Left lung (tissue), 10 donors: ENCODE measurements around the gene SERINC2. TPM values are rescaled to one million over a fixed set of nuclear protein-coding genes. Genes with fewer than 3 reads are reported as not detected.

ENCODE experiments used
- ATAC-seq: fragments of 200-7000 bp; cut with Tn5 transposase; one replicate; pipeline ENCODE4 v1.9.1; 2020; ENCODE audit warnings: moderate library complexity
- DNase-seq, 4 donors: peaks; one replicate each; pipeline ENCODE4 v3.0.0-alpha.2; 2013 to 2020
- H3K27ac ChIP-seq, 2 donors: fragments of 200-600 bp; sonication (generic) in 1 of 2; one replicate each; pipeline versions ENCODE4 v1.5.0 to v1.8.0; 2020 to 2021
- H3K27me3 ChIP-seq, 2 donors: fragments of 200-600 bp; sonication (generic) in 1 of 2; one replicate each; pipeline versions ENCODE4 v1.5.0 to v1.8.0; 2020 to 2021
- H3K36me3 ChIP-seq, 2 donors: fragments of 200-600 bp; sonication (generic) in 1 of 2; one replicate each; pipeline versions ENCODE4 v1.5.0 to v1.8.0; 2020 to 2021
- H3K4me1 ChIP-seq, 2 donors: fragments of 200-600 bp; one replicate each; pipeline ENCODE4 v1.8.0; 2021
- H3K4me3 ChIP-seq, 2 donors: fragments of 200-600 bp; sonication (generic) in 1 of 2; one replicate each; pipeline versions ENCODE4 v1.5.0 to v1.8.0; 2020 to 2021; ENCODE audit warnings: mild to moderate bottlenecking in 1 of 2
- H3K9me3 ChIP-seq, 2 donors: fragments of 200-600 bp; sonication (generic) in 1 of 2; one replicate each; pipeline versions ENCODE4 v1.5.0 to v1.8.0; 2020 to 2021
- CTCF ChIP-seq, 2 donors: fragments of 200-600 bp; sonication (generic) in 1 of 2; IDR thresholded peaks; one replicate each; pipeline versions ENCODE4 v1.5.0 to v1.8.0; 2021; ENCODE audit warnings: antibody characterized with exemption in 2 of 2
- intact Hi-C, 2 donors: fragments of 100-400 bp; cut with DNase I; formaldehyde crosslinking; loops; one replicate each; pipeline versions ENCODE4 v1.11.2 to v1.14.2; 2022
- polyA plus RNA-seq, 6 donors: library from polyadenylated mRNA; unstranded; fragments of 120-200 nt; gene quantifications; one replicate each; pipeline ENCODE4 v1.2.1, GENCODE V29; 2013; ENCODE audit not compliant: insufficient read length in 6 of 6
- total RNA-seq, 2 donors: library from RNA; stranded (reverse); fragmentation: NEBNext Ultra II Directional; extraction: Animal tissue kit (Norgen Biotek cat#: 25700); gene quantifications; one replicate each; pipeline ENCODE4 v1.2.1, GENCODE V29; 2021
- donor health status: DM: no; HTN: yes; CAD: no.
- donor health status: DM: no; HTN: no; CAD: no.

SERINC2 gene
- total and polyA plus RNA-seq, 8 donors = 10.4 to 126 (median 14.2) TPM

GRCh38 chr1:31370021-31370420, 43.0 kb upstream of the SERINC2 start:
- H3K9me3 ChIP-seq = no peaks in the 10 kb centered on the region
- peaks cover 0 to 13% of the 10 kb centered on the region in 2 donors for H3K27me3 ChIP-seq
- H3K27ac ChIP-seq = no peak overlapping the region
- TF ChIP-seq CTCF (IDR thresholded peaks at IDR 0.05) = no peak
- no peak for ATAC-seq
- intact Hi-C loops = no loop called here
- H3K36me3 ChIP-seq = peaks cover 0 to 20% of the 10 kb centered on the region in 2 donors
- peaks cover 16 to 24% of the 10 kb centered on the region in 2 donors for H3K4me1 ChIP-seq
- H3K4me3 ChIP-seq = no peak overlapping the region
- no peak for DNase-seq

GRCh38 chr1:31370565-31370964, 42.4 kb upstream of the SERINC2 start:
- Histone ChIP-seq H3K9me3 (no peaks in the 10 kb centered on the region), H3K4me1 (peaks cover 16 to 24% of the 10 kb centered on the region in 2 donors), H3K36me3 (peaks cover 0 to 15% of the 10 kb centered on the region in 2 donors), H3K27me3 (peaks cover 0 to 13% of the 10 kb centered on the region in 2 donors), H3K27ac (no peak overlapping the region), H3K4me3 (no peak overlapping the region)
- no peak for TF ChIP-seq CTCF (IDR thresholded peaks at IDR 0.05)
- DNase-seq (no peak), ATAC-seq (no peak)
- intact Hi-C loops = no loop called here

- Histone ChIP-seq H3K27ac (no peak overlapping the region), H3K27me3 (peaks cover 0 to 13% of the 10 kb centered on the region in 2 donors), H3K9me3 (no peaks in the 10 kb centered on the region), H3K4me3 (no peak overlapping the region), H3K4me1 (peaks cover 16 to 24% of the 10 kb centered on the region in 2 donors), H3K36me3 (peaks cover 0 to 9% of the 10 kb centered on the region in 2 donors)
- intact Hi-C loops = no loop called here
- no peak for ATAC-seq
- no peak for TF ChIP-seq CTCF (IDR thresholded peaks at IDR 0.05)
- no peak for DNase-seq
These were observed 41.7 kb upstream of the SERINC2 start for GRCh38 chr1:31371121-31371959.

- H3K27me3 ChIP-seq = peaks cover 0 to 13% of the 10 kb centered on the region in 2 donors
- intact Hi-C loops = no loop called here
- no peak for TF ChIP-seq CTCF (IDR thresholded peaks at IDR 0.05)
- H3K27ac ChIP-seq = no peak overlapping the region
- peak overlapping the region in 1 of 2 donors; percentile 26 for H3K4me3 ChIP-seq
- peaks cover 0 to 2% of the 10 kb centered on the region in 2 donors for H3K36me3 ChIP-seq
- DNase-seq (no peak), ATAC-seq (no peak)
- peaks cover 16 to 24% of the 10 kb centered on the region in 2 donors for H3K4me1 ChIP-seq
- H3K9me3 ChIP-seq = no peaks in the 10 kb centered on the region
These were observed 41.0 kb upstream of the SERINC2 start for GRCh38 chr1:31372051-31372450.

- intact Hi-C loops = no loop called here
- Histone ChIP-seq H3K27me3 (peaks cover 0 to 13% of the 10 kb centered on the region in 2 donors), H3K4me1 (peaks cover 16 to 24% of the 10 kb centered on the region in 2 donors), H3K4me3 (peak overlapping the region; percentile 20 to 26), H3K36me3 (no peaks in the 10 kb centered on the region), H3K9me3 (no peaks in the 10 kb centered on the region), H3K27ac (peak overlapping the region; percentile 20 to 80)
- TF ChIP-seq CTCF (IDR thresholded peaks at IDR 0.05) = no peak
- DNase-seq = no peak
- no peak for ATAC-seq
These were observed 40.3 kb upstream of the SERINC2 start for GRCh38 chr1:31372751-31373055.
